Subcutaneous abdominal adipose tissue (tissue), 5 donors: ENCODE measurements around the gene TMEM17.

Experiments
- H3K27ac ChIP-seq: one replicate; pipeline ENCODE4 v1.7.0; 2013; ENCODE audit warnings: low read depth, mild to moderate bottlenecking, inconsistent platforms, low read length, moderate library complexity
- H3K27me3 ChIP-seq, 5 donors: one replicate each; pipeline ENCODE4 v1.7.0; 2013; ENCODE audit warnings: low read length in 5 of 5, inconsistent platforms in 1 of 5; ENCODE audit not compliant: control insufficient read depth in 5 of 5, insufficient read depth in 4 of 5
- H3K36me3 ChIP-seq, 5 donors: one replicate each; pipeline ENCODE4 v1.7.0; 2013; ENCODE audit warnings: low read length in 5 of 5; ENCODE audit not compliant: control insufficient read depth in 5 of 5, insufficient read depth in 5 of 5
- H3K4me1 ChIP-seq, 5 donors: one replicate each; pipeline ENCODE4 v1.7.0; 2013; ENCODE audit warnings: low read length in 5 of 5, mild to moderate bottlenecking in 3 of 5, moderate library complexity in 1 of 5; ENCODE audit not compliant: control insufficient read depth in 5 of 5, insufficient read depth in 5 of 5
- H3K4me3 ChIP-seq, 5 donors: one replicate each; pipeline ENCODE4 v1.7.0; 2013; ENCODE audit warnings: low read length in 5 of 5, low read depth in 1 of 5
- H3K9ac ChIP-seq, 5 donors: one replicate each; pipeline ENCODE4 v1.7.0; 2013; ENCODE audit warnings: low read length in 5 of 5, mild to moderate bottlenecking in 4 of 5, moderate library complexity in 3 of 5
- H3K9me3 ChIP-seq, 5 donors: one replicate each; pipeline ENCODE4 v1.7.0; 2013; ENCODE audit warnings: low read length in 5 of 5; ENCODE audit not compliant: control insufficient read depth in 5 of 5
- donor health status: healthy.
- donor health status: healthy.
- donor health status: healthy.
- donor health status: healthy.
- donor health status: healthy.

The TMEM17 gene

GRCh38 chr2:62505750-62506420, at the start of gene TMEM17:
TSS of gene TMEM17 (minus strand) at chr2:62506195. CDS start at chr2:62506129, 66 bp downstream.
- Histone ChIP-seq H3K27ac (peak within 1 kb of the TSS; percentile 94), H3K4me1 (peaks cover 0 to 17% (median 11%) of the 10 kb centered on the region in 5 donors), H3K9me3 (no peaks in the 10 kb centered on the region)

GRCh38 chr2:62554440-62554839, 48.4 kb upstream of the TMEM17 start:
- Histone ChIP-seq H3K27me3 (no peaks in the 10 kb centered on the region), H3K9ac (no peak overlapping the region), H3K4me1 (peaks cover 0 to 8% (median 6%) of the 10 kb centered on the region in 5 donors), H3K27ac (no peak overlapping the region), H3K9me3 (no peaks in the 10 kb centered on the region), H3K4me3 (no peak overlapping the region), H3K36me3 (no peaks in the 10 kb centered on the region)

More at GRCh38 chr2:62505750-62506420, at the start of gene TMEM17:
- Histone ChIP-seq H3K36me3 (peaks cover 0 to 5% (median 0%) of the 10 kb centered on the region in 5 donors), H3K9ac (peak within 1 kb of the TSS; percentile 68 to 91 (median 90)), H3K27me3 (no peaks in the 10 kb centered on the region), H3K4me3 (peak within 1 kb of the TSS; percentile 65 to 91 (median 87))

DNA sequence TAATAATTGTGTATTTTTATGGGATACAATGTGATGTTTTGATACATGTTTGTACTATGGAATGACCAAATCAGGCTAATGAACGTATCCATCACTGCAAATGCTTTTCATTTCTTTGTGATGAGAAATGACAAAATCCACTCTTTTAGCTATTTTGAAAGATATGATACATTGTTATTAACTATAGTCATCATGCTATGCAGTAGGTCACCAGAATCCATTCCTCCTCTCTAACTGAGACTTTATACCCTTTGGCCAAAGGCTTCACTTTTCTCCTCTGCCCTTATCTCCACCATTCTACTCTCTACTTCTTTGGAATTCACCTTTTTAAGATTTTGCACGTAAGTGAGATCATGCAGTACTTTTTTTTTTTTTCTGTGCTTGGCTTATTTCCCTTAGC, 44.5 kb upstream of the TMEM17 start:
- no peak overlapping the region for H3K27ac ChIP-seq

DNA sequence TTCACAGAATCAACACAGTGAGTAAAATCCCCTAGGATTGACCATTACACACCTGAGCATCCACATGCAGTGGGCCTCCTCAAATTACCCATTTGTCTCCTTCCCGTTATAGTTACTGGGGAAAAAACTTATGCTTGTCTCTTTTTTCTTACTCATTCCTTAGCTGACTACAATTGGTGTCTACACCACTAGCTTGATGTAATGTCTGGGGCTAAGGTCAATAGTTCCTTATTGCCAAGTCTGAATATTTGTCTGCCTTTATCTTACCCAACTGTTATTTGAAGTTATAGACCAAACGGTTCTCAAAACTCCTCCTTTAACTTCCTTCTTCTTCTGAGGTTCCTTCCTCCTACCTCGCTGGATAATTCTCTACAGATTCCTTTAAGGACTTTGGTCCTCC, 41.9 kb upstream of the TMEM17 start:
- Histone ChIP-seq H3K9me3 (no peaks in the 10 kb centered on the region), H3K27me3 (no peaks in the 10 kb centered on the region), H3K36me3 (no peaks in the 10 kb centered on the region), H3K9ac (no peak overlapping the region), H3K4me3 (no peak overlapping the region), H3K4me1 (peaks cover 0 to 29% (median 0%) of the 10 kb centered on the region in 5 donors), H3K27ac (peak overlapping the region; percentile 59)

More for the DNA sequence above, 44.5 kb upstream of the TMEM17 start:
- Histone ChIP-seq H3K9me3 (no peaks in the 10 kb centered on the region), H3K27me3 (no peaks in the 10 kb centered on the region), H3K4me3 (no peak overlapping the region), H3K9ac (no peak overlapping the region), H3K4me1 (peaks cover 0 to 28% (median 0%) of the 10 kb centered on the region in 5 donors), H3K36me3 (no peaks in the 10 kb centered on the region)

GRCh38 chr2:62545261-62545660, 39.3 kb upstream of the TMEM17 start:
- Histone ChIP-seq H3K4me1 (peaks cover 0 to 42% (median 11%) of the 10 kb centered on the region in 5 donors), H3K36me3 (no peaks in the 10 kb centered on the region), H3K27ac (no peak overlapping the region), H3K9me3 (no peaks in the 10 kb centered on the region), H3K27me3 (no peaks in the 10 kb centered on the region), H3K4me3 (no peak overlapping the region), H3K9ac (no peak overlapping the region)

DNA sequence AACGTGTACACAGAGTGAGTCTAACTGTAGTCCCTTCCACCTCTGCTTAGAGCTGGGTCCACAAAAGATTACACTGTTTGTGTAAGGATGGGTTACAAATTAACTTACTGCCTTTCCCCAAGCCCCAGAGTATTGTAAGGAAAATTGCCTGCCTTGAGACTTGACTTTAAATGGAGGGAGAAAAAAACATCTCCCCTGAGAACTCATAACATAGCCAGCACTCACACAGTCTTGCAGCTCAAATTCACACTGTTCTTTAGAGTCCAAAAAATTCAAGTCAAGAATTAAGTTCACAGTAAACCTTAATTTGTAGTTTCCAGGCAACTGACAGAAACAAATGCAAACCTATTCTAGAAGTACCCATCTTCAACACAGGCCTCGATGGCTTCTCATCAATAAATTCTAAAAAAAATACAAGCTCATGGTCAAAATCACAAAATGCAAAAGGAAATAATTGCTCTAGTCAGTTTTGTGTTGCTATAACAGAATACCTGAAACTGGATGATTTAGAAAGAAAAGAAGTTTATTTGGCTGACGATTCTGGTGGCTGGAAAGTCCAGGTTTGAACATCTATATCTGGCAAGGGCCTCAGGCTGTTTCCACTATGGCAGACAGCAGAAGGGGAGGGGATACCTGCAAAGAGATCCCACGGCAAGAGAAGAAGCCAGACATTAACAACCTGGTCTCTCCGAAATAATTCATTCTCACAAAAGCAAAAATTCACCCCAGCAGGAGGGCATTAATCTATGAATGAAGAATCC, 34.6 kb upstream of the TMEM17 start:
- Histone ChIP-seq H3K4me3 (peak overlapping the region in 1 of 5 donors; percentile 20), H3K36me3 (no peaks in the 10 kb centered on the region), H3K9me3 (no peaks in the 10 kb centered on the region), H3K9ac (no peak overlapping the region), H3K27ac (no peak overlapping the region), H3K27me3 (no peaks in the 10 kb centered on the region), H3K4me1 (peaks cover 0 to 19% (median 13%) of the 10 kb centered on the region in 5 donors)

DNA sequence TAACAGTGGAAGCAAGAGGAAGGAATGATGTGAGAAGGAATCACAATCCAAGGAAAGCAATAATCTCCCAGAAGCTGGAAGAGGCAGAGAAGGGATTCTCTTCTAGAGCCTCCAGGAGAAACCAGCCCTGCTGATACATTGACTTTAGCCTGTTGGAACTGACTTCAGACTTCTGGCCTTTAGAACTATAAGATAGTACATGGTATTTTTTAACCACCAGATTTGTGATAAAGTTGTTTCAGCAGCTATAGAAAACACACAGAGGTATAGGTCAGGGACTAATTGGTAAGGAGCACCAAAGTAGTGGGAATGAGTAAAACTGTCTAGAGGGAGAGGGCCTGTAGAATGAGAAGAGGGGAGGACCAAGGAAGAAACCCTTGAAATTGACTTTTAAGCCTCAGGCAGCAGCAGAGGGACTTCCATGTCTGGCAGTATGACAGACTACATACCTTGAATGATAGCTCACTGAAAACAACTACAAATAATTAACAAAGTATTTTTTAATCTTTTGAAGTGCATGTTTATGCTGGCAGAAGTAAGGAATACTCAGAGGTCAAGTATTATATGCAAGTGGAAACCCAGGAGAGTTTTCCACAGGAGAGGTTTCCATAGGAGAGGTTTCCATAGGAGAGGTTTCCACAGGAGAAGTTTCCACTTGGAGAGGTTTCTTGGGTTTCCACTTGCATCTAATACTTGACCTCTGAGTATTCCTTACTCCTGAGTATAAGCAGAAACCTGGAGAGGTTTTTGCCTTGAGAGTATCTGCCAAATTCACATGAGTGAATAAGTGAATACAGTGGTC, 33.8 kb upstream of the TMEM17 start:
- no peaks in the 10 kb centered on the region for H3K36me3 ChIP-seq
- H3K4me3 ChIP-seq, result no peak overlapping the region
- no peaks in the 10 kb centered on the region for H3K9me3 ChIP-seq
- no peaks in the 10 kb centered on the region for H3K27me3 ChIP-seq
- H3K9ac ChIP-seq, result no peak overlapping the region
- peaks cover 0 to 16% (median 13%) of the 10 kb centered on the region in 5 donors for H3K4me1 ChIP-seq
- no peak overlapping the region for H3K27ac ChIP-seq

GRCh38 chr2:62538756-62539155, 32.8 kb upstream of the TMEM17 start:
- no peaks in the 10 kb centered on the region for H3K9me3 ChIP-seq
- no peak overlapping the region for H3K27ac ChIP-seq
- H3K27me3 ChIP-seq, result no peaks in the 10 kb centered on the region
- H3K4me3 ChIP-seq, result no peak overlapping the region
- H3K9ac ChIP-seq, result no peak overlapping the region
- peaks cover 0 to 16% (median 13%) of the 10 kb centered on the region in 5 donors for H3K4me1 ChIP-seq
- no peaks in the 10 kb centered on the region for H3K36me3 ChIP-seq

- Histone ChIP-seq H3K4me3 (no peak overlapping the region), H3K9ac (no peak overlapping the region), H3K9me3 (no peaks in the 10 kb centered on the region), H3K27me3 (no peaks in the 10 kb centered on the region), H3K27ac (no peak overlapping the region), H3K4me1 (peaks cover 0 to 16% (median 13%) of the 10 kb centered on the region in 5 donors), H3K36me3 (no peaks in the 10 kb centered on the region)
Measured at GRCh38 chr2:62537814-62538213, 31.8 kb upstream of the TMEM17 start.
